HG02870 (cell line): ENCODE measurements around the gene SLC4A9.
"Not testable (repeated sequence)": the region's sequence is repeated elsewhere in the genome, so short reads cannot be mapped to it uniquely, and the experiment has no call there.

Source experiments
- ATAC-seq: cut with Tn5 transposase; IDR thresholded peaks from one replicate; pipeline ENCODE4 v1.9.1; 2021; ENCODE audit warnings: mild to moderate bottlenecking, moderate library complexity; ENCODE audit not compliant: unreplicated experiment

The SLC4A9 gene

GRCh38 chr5:140337880-140338279 lies 22.1 kb upstream of the SLC4A9 start:
- no peak for ATAC-seq

DNA sequence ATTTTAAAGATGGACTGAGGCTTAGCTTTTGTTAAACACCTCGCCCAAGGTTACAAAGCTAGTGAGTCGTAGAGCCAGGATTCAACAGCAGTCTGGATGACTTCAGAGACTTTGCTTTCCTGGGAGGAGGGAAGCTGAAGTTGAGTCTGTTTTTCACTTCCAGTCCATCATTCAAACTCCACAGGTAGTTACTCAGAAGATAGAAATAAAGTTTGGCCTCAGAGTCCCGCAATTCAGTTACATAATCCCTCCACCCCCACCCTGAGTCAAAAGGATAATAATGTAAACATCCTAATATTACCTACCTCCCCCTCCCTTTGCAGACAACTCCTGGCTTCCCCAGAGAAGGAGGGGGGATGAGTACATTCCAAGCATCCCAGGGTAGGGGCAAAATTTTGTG lies 21.7 kb upstream of the SLC4A9 start:
- ATAC-seq, result no peak

- ATAC-seq, result no peak
These were observed 21.1 kb upstream of the SLC4A9 start for GRCh38 chr5:140338908-140339307.

- no peak for ATAC-seq
These were observed 20.4 kb upstream of the SLC4A9 start for GRCh38 chr5:140339636-140340035.

GRCh38 chr5:140340605-140341121 lies 19.3 kb upstream of the SLC4A9 start:
- ATAC-seq, result no peak

DNA sequence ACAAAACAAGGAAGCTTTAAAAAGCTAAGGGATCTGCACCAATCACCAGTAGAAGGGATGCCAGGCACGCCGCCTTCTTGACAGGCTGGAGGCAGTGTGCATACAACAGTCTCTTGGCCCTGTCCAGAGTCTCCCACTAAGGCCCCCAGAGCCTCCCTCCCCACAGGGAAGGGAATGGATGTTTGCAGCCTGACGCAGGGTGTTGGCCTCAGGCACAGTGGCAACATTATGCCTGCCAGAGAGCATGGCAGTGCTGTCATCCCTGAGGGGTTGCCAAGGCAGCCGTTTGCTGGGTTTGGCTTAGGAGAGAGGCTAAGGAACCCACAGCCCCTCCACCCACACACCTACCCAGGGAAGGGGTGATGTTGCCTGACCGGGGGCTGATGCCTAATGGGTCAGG lies 18.4 kb upstream of the SLC4A9 start:
- ATAC-seq, result no peak

DNA sequence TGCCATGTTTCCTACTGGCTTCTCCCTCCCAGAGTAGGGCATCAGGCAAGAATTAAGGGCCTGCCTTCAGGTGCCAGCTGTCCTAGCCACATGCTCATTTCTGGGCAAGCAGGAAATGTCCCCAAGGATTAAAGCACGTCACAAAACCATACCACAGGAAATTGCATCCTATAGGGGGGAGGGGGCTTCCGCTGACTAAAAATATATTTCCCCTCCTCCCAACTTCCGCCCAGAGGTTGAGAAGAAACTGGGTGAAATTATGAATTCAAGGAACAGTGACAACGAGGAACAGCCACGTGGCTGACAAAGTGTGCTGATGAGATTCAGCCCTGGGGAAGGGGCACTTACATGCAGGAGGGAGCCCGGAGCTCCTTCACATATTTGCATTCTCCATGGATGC lies 17.7 kb upstream of the SLC4A9 start:
- no peak for ATAC-seq

DNA sequence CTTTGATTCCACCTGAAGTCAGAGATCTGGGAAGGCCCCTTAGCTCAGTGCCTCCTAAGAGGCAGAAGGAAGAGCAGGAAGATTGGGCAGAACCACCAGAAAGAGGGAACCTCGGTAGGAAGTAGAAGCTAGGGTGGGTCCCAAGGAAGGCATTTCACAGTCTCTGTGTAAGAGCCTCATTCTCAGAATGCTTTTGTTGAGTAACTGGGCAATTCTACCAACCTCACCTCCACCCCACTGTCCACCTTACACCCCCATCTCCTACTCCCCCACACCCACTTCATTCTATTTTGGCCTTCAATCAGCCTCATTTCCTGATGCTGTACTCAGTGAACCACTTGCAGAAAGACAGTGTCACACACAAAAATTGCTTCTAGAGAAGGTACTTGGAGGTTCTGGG lies 17.1 kb upstream of the SLC4A9 start:
- ATAC-seq, result no peak

- not testable (repeated sequence) for ATAC-seq
These were observed 16.1 kb upstream of the SLC4A9 start for GRCh38 chr5:140343849-140344248.

GRCh38 chr5:140344683-140345423 lies 15.1 kb upstream of the SLC4A9 start:
- no peak for ATAC-seq

- no peak for ATAC-seq
These were observed 14.1 kb upstream of the SLC4A9 start for GRCh38 chr5:140345919-140346347.

- peak; percentile 82 for ATAC-seq
These were observed 13.4 kb upstream of the SLC4A9 start, which contains the start of gene HBEGF for GRCh38 chr5:140346348-140347221. HBEGF (minus strand) TSS chr5:140346603; CDS start chr5:140346328, 275 bp downstream.

DNA sequence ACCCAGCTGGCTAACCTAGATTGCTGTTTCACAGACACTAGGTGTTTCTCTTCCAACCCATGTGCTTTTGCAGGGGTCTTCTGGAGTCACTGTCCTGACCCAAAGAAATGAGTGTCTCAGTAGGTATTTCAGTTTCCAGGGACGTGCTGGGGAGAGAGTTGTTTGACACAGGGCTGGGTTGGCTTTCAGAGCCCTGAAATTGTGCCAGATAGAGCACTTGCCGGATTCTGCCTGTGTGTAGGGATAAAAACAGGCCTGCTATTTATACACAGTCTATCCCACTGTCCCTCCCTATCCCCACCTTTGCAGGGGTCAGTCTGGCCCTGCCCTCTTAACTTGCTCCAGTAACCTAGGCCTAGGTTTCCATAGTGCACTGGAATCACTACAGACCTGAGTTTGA lies 12.6 kb upstream of the SLC4A9 start:
- no peak for ATAC-seq

GRCh38 chr5:140348104-140348503 lies 11.9 kb upstream of the SLC4A9 start:
- no peak for ATAC-seq

GRCh38 chr5:140349244-140349643 lies 10.8 kb upstream of the SLC4A9 start:
- ATAC-seq, result no peak

- peak; percentile 68 for ATAC-seq
These were observed 8.2 kb upstream of the SLC4A9 start for GRCh38 chr5:140351609-140352334.

DNA sequence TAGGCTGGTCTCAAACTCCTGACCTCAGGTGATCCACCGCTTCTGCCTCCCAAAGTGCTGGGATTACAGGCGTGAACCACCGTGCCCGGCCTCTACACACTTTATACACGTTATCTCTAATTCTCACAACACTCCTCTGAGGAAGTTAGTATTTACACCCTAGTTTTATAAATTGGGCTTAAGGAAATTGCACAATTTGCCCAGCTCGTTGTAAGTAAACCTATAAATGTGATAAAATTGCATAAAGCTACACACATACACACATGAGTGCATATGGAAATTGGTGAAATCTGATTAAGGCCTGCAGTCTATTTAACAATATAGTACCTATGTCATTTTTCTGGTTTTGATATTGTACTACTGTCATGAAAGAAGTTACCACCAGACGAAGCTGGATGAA lies 4.4 kb upstream of the SLC4A9 start:
- no peak for ATAC-seq

DNA sequence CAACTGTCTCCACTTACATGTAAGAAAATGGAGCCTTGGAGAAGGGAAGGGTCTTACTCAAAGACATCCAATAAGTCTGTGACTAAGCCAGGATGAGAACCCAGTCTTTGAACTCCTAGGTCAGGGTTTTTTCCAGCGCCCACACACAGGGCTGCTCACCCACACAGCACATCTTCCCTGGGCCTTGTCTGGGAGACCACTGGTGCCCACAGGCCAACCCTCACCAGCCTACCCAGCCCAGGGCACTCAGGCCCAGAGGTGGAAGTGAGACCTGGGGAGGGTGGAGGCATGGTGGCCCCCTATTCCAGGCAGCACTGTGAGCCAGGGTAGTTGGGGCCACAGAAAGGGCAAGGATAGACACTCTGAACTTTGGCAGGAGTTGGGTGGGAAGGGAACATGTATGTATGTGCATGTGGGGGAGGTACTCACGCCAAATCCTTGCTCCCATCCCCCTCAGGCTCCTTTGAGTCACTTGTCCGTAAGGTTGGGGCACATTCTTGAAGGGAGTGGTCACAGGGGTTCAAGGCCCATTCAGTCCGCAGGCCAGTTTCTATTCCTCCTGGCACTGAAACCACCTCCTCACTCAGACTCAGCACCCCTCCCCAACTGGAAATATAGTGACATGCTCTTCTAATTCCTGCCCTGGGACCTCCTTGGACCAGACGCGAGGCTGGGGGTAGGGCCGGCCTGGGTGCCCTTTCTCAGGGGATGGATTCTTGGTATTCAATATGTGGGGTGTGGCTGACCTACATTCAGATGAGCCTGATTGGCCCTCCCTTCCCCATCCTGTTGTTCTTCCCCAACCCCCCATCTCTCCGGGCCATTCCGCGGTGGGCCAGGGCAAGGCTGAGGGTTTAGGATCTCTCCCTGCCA lies 2.9 kb upstream of the SLC4A9 start:
- peak; percentile 24 for ATAC-seq

- ATAC-seq, result peak; percentile 89
These were observed 2.3 kb upstream of the SLC4A9 start for GRCh38 chr5:140357726-140358093.

DNA sequence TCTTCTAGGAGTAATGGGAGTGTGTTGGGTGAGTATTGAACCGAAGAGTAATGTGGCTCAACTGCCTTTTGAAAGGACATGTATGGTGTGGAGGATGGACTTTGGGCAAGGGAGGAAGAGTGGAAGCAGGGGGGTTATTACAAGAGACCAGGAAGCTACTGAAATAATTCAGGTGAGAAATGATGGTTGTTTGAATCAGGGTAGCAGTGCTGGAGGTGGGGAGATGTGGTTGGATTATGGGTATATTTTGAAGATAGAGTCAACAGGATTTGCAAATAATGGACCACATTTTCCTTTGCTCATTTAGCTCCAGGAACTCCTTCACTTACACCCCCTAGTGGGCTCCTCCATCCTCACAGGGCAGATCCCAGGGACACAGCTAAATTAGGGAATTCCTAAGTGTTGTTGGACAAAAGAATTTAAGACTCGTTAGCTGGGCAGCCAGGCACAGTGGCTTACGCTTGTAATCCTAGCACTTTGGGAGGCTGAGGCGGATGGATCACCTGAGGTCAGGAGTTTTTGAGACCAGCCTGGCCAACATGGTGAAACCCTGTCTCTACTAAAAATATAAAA lies 1.2 kb upstream of the SLC4A9 start:
- no peak for ATAC-seq
